HG03280 (cell line): ENCODE measurements around the gene NKD1.
A peak's percentile ranks its signal among the peaks of the same experiment; 100 is the strongest.
"Not testable (repeated sequence)": the region's sequence is repeated elsewhere in the genome, so short reads cannot be mapped to it uniquely, and the experiment has no call there.

Experiments used
- ATAC-seq: cut with Tn5 transposase; IDR thresholded peaks from one replicate; pipeline ENCODE4 v1.9.1; 2021; ENCODE audit warnings: mild to moderate bottlenecking, moderate library complexity; ENCODE audit not compliant: unreplicated experiment

The NKD1 gene

GRCh38 chr16:50536258-50536645 is 11.9 kb upstream of the NKD1 start:
- ATAC-seq = not testable (repeated sequence)

GRCh38 chr16:50537533-50538290 is 10.5 kb upstream of the NKD1 start:
- ATAC-seq = no peak

- no peak for ATAC-seq
Measured at GRCh38 chr16:50538411-50539052, 9.7 kb upstream of the NKD1 start.

- ATAC-seq = no peak
Measured at GRCh38 chr16:50539053-50539695, 9.0 kb upstream of the NKD1 start.

GRCh38 chr16:50539822-50540710 is 8.1 kb upstream of the NKD1 start:
- no peak for ATAC-seq

GRCh38 chr16:50540711-50541007 is 7.5 kb upstream of the NKD1 start:
- ATAC-seq = no peak

GRCh38 chr16:50542703-50543102 is 5.5 kb upstream of the NKD1 start:
- ATAC-seq = no peak

- ATAC-seq = no peak
Measured at GRCh38 chr16:50546125-50546524, 2.1 kb upstream of the NKD1 start.

GRCh38 chr16:50547340-50548124 is 664 bp upstream of the NKD1 start:
- ATAC-seq = peak; percentile 36

- ATAC-seq = no peak
Measured at GRCh38 chr16:50548909-50549560, 839 bp downstream of the NKD1 start.

- ATAC-seq = no peak
Measured at GRCh38 chr16:50549561-50549915, 1.3 kb downstream of the NKD1 start.

- ATAC-seq = no peak
Measured at GRCh38 chr16:50550035-50550434, 1.8 kb downstream of the NKD1 start.

GRCh38 chr16:50550866-50551641 is 2.9 kb downstream of the NKD1 start:
- ATAC-seq = no peak

- no peak for ATAC-seq
Measured at GRCh38 chr16:50552476-50553101, 4.4 kb downstream of the NKD1 start.

- ATAC-seq = no peak
Measured at GRCh38 chr16:50553182-50553710, 5.0 kb downstream of the NKD1 start.

GRCh38 chr16:50553731-50554360 is 5.7 kb downstream of the NKD1 start:
- ATAC-seq = no peak

GRCh38 chr16:50555269-50555875 is 7.2 kb downstream of the NKD1 start:
- no peak for ATAC-seq
